ENCODE measurements around the gene C11orf24.

DNA sequence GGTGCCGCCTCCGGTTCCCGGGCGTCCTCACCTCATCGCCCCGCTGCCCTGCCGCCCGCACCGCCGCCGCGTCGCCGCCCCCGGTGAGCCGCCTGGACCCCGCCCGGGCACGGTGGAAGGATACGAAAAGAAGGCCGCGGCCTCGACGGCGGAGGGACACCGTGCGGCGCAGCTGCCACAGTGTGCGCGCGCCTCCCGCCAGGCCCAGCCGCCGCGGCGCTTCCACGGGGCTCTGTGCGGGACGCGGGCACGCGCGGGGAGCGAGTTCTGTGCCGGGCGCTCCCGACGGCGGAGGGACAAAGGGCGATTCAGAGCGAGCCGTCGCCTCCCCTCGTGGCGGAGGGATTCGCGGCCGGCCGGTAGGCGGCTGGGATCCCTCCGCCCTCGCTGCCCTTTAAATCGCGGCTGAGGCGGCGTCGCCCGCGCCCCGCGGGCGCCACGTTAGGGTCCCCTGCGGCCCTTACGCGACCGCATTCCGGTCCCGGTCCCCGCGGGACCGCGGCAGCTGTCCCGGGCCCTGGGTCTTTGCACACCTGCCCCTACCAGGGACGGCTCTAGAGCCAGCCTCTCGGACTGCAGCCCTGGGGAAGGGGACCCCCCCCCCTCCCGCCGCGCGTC lies 58.1 kb downstream of the C11orf24 start:
- TF ChIP-seq ZBTB17 (tag by site-specific recombination; IDR thresholded peaks at IDR 0.05) (no peak; the same call in 1 of the 2 replicates), ZNF629 (tag by site-specific recombination; IDR thresholded peaks at IDR 0.05) (no peak), ZNF558 (tag by site-specific recombination; IDR thresholded peaks at IDR 0.05) (no peak), PRDM1 (tag by site-specific recombination; IDR thresholded peaks at IDR 0.05) (no peak), ZNF785 (tag by site-specific recombination; IDR thresholded peaks at IDR 0.05) (peak; percentile 98), ZNF138 (tag by site-specific recombination; IDR thresholded peaks at IDR 0.05; ENCODE audit: borderline replicate concordance) (no peak), SCRT1 (tag by site-specific recombination; IDR thresholded peaks at IDR 0.05; ENCODE audit: borderline replicate concordance) (no peak), ZBTB1 (tag by site-specific recombination; IDR thresholded peaks at IDR 0.05) (peak; percentile 9; the same call in 1 of the 2 replicates), ZNF133 (tag by site-specific recombination; IDR thresholded peaks at IDR 0.05) (no peak), KLF10 (tag by site-specific recombination; IDR thresholded peaks at IDR 0.05) (peak; percentile 71), ZNF24 (tag by site-specific recombination; IDR thresholded peaks at IDR 0.05) (no peak)
- TF ChIP-seq, protein P1, sequence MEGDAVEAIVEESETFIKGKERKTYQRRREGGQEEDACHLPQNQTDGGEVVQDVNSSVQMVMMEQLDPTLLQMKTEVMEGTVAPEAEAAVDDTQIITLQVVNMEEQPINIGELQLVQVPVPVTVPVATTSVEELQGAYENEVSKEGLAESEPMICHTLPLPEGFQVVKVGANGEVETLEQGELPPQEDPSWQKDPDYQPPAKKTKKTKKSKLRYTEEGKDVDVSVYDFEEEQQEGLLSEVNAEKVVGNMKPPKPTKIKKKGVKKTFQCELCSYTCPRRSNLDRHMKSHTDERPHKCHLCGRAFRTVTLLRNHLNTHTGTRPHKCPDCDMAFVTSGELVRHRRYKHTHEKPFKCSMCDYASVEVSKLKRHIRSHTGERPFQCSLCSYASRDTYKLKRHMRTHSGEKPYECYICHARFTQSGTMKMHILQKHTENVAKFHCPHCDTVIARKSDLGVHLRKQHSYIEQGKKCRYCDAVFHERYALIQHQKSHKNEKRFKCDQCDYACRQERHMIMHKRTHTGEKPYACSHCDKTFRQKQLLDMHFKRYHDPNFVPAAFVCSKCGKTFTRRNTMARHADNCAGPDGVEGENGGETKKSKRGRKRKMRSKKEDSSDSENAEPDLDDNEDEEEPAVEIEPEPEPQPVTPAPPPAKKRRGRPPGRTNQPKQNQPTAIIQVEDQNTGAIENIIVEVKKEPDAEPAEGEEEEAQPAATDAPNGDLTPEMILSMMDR (tag by site-specific recombination; IDR thresholded peaks at IDR 0.05), result no peak
- TF ChIP-seq, protein P2, sequence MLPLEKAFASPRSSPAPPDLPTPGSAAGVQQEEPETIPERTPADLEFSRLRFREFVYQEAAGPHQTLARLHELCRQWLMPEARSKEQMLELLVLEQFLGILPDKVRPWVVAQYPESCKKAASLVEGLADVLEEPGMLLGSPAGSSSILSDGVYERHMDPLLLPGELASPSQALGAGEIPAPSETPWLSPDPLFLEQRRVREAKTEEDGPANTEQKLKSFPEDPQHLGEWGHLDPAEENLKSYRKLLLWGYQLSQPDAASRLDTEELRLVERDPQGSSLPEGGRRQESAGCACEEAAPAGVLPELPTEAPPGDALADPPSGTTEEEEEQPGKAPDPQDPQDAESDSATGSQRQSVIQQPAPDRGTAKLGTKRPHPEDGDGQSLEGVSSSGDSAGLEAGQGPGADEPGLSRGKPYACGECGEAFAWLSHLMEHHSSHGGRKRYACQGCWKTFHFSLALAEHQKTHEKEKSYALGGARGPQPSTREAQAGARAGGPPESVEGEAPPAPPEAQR (tag by site-specific recombination; IDR thresholded peaks at IDR 0.05), result no peak
- TF ChIP-seq, protein P3, sequence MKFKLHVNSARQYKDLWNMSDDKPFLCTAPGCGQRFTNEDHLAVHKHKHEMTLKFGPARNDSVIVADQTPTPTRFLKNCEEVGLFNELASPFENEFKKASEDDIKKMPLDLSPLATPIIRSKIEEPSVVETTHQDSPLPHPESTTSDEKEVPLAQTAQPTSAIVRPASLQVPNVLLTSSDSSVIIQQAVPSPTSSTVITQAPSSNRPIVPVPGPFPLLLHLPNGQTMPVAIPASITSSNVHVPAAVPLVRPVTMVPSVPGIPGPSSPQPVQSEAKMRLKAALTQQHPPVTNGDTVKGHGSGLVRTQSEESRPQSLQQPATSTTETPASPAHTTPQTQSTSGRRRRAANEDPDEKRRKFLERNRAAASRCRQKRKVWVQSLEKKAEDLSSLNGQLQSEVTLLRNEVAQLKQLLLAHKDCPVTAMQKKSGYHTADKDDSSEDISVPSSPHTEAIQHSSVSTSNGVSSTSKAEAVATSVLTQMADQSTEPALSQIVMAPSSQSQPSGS (tag by site-specific recombination; IDR thresholded peaks at IDR 0.05; ENCODE audit: low read depth), result no peak

All from HEK293 (cell line).